PC-9 (cell line): Measurements from ENCODE around the gene PIN1. TPM values are rescaled to one million over a fixed set of nuclear protein-coding genes. Genes with fewer than 3 reads are reported as not detected.

Experiments used
- BruUV-seq: library from RNA; stranded (reverse); fragments of 400-500 nt; replicated peaks from 2 replicates; lab custom pipeline; 2021; lab: Mats Ljungman, UMichigan
- CTCF ChIA-PET: fragments of 300-600 bp; sonication (Branson Sonifier 250); formaldehyde crosslinking; loops from one replicate; lab custom pipeline; 2022; ENCODE audit warnings: antibody characterized with exemption; lab: Charles Lee
- POLR2A ChIA-PET: fragments of 300-600 bp; sonication (Branson Sonifier 250); formaldehyde crosslinking; loops from one replicate; lab custom pipeline; 2022; ENCODE audit warnings: antibody characterized with exemption; ENCODE audit not compliant: unreplicated experiment; lab: Charles Lee
- DNase-seq, 2 experiments: peaks; one replicate each; pipeline versions ENCODE4 v3.0.0 to v3.0.0-alpha.2; 2015 to 2022; ENCODE audit warnings: mixed read lengths in 1 of 2
- H2AFZ ChIP-seq: fragments of 200-600 bp; sonication (generic); 2 replicates; pipeline ENCODE4 v1.8.1; 2017; ENCODE audit warnings: antibody characterized with exemption
- H3F3A ChIP-seq: fragments of 200-600 bp; sonication (generic); 2 replicates; pipeline ENCODE4 v1.8.1; 2017; ENCODE audit warnings: antibody characterized with exemption, mild to moderate bottlenecking, low read depth; ENCODE audit not compliant: insufficient read depth
- H3K27ac ChIP-seq: fragments of 200-600 bp; sonication (generic); 2 replicates; pipeline ENCODE4 v1.6.1; 2016; ENCODE audit warnings: mixed run types
- H3K27me3 ChIP-seq: fragments of 200-600 bp; sonication (generic); 2 replicates; pipeline ENCODE4 v1.6.1; 2016; ENCODE audit warnings: low read depth, mixed run types; ENCODE audit not compliant: insufficient read depth
- H3K36me3 ChIP-seq: fragments of 200-600 bp; sonication (generic); 2 replicates; pipeline ENCODE4 v1.6.1; 2016; ENCODE audit warnings: low read depth, mixed run types
- H3K4me1 ChIP-seq: fragments of 200-600 bp; sonication (generic); replicated peaks from 2 replicates; pipeline ENCODE4 v1.6.1; 2016; ENCODE audit warnings: mixed run types; ENCODE audit not compliant: insufficient read depth
- H3K4me2 ChIP-seq: fragments of 200-600 bp; sonication (generic); 2 replicates; pipeline ENCODE4 v1.6.1; 2017; ENCODE audit warnings: mixed run types
- H3K4me3 ChIP-seq: fragments of 200-600 bp; sonication (generic); 2 replicates; pipeline ENCODE4 v1.6.1; 2016; ENCODE audit warnings: mixed run types
- H3K79me2 ChIP-seq: fragments of 200-600 bp; sonication (generic); 2 replicates; pipeline ENCODE4 v1.6.1; 2017; ENCODE audit warnings: low read depth, mixed run types
- H3K9me2 ChIP-seq: fragments of 200-600 bp; sonication (generic); 2 replicates; pipeline ENCODE4 v1.8.1; 2017; ENCODE audit warnings: mild to moderate bottlenecking; ENCODE audit not compliant: insufficient read depth
- H3K9me3 ChIP-seq: fragments of 200-600 bp; sonication (generic); 2 replicates; pipeline ENCODE4 v1.8.1; 2016; ENCODE audit warnings: low read depth; ENCODE audit not compliant: insufficient read depth
- H4K20me1 ChIP-seq: fragments of 200-600 bp; sonication (generic); 2 replicates; pipeline ENCODE4 v1.8.1; 2017; ENCODE audit not compliant: insufficient read depth
- EZH2 ChIP-seq: fragments of 200-600 bp; sonication (generic); IDR thresholded peaks from 2 replicates; pipeline ENCODE4 v1.8.0; 2017; ENCODE audit warnings: antibody characterized with exemption, low read depth
- intact Hi-C: fragments of 100-400 bp; cut with micrococcal nuclease; formaldehyde crosslinking; loops from one replicate; pipeline ENCODE4 v1.10.0; 2022; ENCODE audit not compliant: unreplicated experiment
- total RNA-seq: library from RNA; stranded (reverse); gene quantifications from 2 replicates; pipeline ENCODE4 v1.2.3, GENCODE V29; 2021
- TF ChIP-seq, protein P1 (sequence below): fragments of 200-600 bp; sonication (generic); conservative IDR thresholded peaks from 2 replicates; pipeline ENCODE4 v1.6.1; 2017; ENCODE audit warnings: mixed run types, antibody characterized with exemption, mild to moderate bottlenecking, moderate library complexity

PIN1 gene
- total RNA-seq, 1 experiment from 2014 or later, result 74.1 TPM

DNA sequence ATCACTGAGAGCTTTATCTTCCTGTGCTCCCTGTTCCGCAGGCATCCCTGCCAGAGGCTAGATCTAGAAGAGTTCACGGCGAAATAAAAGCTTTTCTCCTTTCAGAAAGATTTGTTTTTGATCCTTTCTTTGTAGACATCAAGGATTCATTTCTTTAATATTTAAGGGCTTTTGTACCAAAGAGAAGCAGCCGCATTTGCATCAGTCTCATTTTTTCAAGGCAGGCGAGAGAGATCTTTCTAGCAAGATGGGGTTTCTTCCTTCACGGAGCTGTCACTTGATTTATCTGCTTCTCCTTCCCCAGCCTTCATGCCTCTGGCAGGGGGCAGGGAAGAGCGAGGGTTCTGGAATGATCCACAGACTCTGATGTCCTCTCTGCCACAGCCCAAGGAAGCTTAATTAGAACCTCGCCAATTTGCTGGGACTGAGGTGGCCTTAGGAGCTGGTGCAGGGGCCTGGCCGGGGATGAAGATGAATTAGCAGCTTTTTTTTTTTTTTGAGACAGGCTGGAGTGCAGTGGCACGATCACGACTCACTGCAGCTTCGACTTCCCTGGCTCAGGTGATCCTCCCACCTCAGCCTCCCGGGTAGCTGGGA, 40.0 kb downstream of the PIN1 start:
- TF ChIP-seq EZH2, result no peak
- TF ChIP-seq, protein P1, sequence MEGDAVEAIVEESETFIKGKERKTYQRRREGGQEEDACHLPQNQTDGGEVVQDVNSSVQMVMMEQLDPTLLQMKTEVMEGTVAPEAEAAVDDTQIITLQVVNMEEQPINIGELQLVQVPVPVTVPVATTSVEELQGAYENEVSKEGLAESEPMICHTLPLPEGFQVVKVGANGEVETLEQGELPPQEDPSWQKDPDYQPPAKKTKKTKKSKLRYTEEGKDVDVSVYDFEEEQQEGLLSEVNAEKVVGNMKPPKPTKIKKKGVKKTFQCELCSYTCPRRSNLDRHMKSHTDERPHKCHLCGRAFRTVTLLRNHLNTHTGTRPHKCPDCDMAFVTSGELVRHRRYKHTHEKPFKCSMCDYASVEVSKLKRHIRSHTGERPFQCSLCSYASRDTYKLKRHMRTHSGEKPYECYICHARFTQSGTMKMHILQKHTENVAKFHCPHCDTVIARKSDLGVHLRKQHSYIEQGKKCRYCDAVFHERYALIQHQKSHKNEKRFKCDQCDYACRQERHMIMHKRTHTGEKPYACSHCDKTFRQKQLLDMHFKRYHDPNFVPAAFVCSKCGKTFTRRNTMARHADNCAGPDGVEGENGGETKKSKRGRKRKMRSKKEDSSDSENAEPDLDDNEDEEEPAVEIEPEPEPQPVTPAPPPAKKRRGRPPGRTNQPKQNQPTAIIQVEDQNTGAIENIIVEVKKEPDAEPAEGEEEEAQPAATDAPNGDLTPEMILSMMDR, result no peak
- Histone ChIP-seq H3K4me2 (no peak overlapping the region), H3K9me3 (no peaks in the 10 kb centered on the region), H2AFZ (no peak overlapping the region), H3K9me2 (no peaks in the 10 kb centered on the region), H3K4me1 (0 out of 2 replicates have a peak, but pooled peaks cover 8% of the 10 kb centered on the region), H3K27me3 (no peaks in the 10 kb centered on the region), H3F3A (no peaks in the 10 kb centered on the region), H3K36me3 (no peaks in the 10 kb centered on the region), H4K20me1 (no peaks in the 10 kb centered on the region), H3K79me2 (no peaks in the 10 kb centered on the region), H3K27ac (no peak overlapping the region), H3K4me3 (no peak overlapping the region)
- DNase-seq, result no peak
- intact Hi-C loops, result no loop called here
- no TSS peak for BruUV-seq
- CTCF ChIA-PET, result no interaction called here
- POLR2A ChIA-PET, result no interaction called here

DNA sequence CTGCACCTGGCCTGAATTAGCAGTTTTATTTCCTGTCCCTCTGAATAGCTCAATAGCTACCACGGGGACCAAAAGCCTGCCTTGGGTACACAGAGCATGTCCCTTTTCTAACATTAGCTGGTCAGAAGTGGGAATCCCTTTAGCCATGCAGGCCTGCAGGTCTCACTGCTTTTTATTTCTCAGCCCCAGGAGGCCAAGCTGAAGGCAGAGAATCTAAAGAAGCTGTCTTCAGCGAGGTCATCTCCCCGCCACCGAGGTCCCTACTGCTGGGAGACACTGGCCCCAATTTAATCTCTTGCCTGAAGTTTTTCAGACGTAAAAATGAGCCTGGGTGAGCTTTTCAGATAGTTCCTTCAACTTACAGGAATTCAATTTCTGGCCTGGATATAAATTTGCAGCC, 40.7 kb downstream of the PIN1 start:
- no peaks in the 10 kb centered on the region for H4K20me1 ChIP-seq
- ChIA-PET POLR2A (no interaction called here), CTCF (no interaction called here)
- H3K4me2 ChIP-seq, result no peak overlapping the region
- no peak for DNase-seq
- H3F3A ChIP-seq, result no peaks in the 10 kb centered on the region
- no TSS peak for BruUV-seq
- no peaks in the 10 kb centered on the region for H3K27me3 ChIP-seq
- no peaks in the 10 kb centered on the region for H3K36me3 ChIP-seq
- H3K9me3 ChIP-seq, result no peaks in the 10 kb centered on the region
- no peak overlapping the region for H3K4me3 ChIP-seq
- no peak overlapping the region for H2AFZ ChIP-seq
- H3K79me2 ChIP-seq, result no peaks in the 10 kb centered on the region
- H3K27ac ChIP-seq, result no peak overlapping the region
- H3K9me2 ChIP-seq, result no peaks in the 10 kb centered on the region
- intact Hi-C loops, result no loop called here
- 0 out of 2 replicates have a peak, but pooled peaks cover 8% of the 10 kb centered on the region for H3K4me1 ChIP-seq
- TF ChIP-seq, protein P1, result no peak
- TF ChIP-seq EZH2, result no peak

DNA sequence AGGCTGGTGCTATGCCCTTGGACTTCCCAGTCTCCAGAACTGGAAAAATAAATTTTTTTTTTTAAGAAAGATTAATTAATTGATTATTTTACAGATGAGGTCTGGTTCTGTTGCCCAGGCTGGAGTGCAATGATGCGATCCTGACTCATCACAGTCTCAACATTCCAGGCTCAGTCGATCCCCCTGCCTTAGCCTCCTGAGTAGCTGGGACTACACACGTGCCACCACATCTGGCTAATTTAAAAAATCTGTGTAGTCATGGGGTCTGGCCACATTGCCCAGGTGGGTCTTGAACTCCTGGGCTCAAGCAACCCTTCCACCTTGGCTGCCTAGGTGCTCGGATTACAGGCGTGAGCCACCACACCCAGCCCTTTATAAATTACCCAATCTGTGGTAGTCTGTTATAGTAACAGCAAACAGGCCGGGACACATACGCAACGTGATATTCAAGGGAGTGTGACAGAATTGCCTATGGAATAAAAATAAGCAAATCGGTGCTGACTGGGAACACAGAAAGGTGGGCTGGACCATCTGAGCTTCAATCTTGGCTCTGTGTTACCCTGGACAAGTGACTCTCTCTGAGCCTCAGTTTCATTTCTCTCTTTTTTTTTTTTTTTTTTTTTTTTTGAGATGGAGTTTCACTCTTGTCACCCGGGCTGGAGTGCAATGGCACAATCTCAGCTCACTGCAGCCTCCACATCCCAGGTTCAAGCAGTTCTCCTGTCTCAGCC, 42.8 kb downstream of the PIN1 start:
- Histone ChIP-seq H4K20me1 (no peaks in the 10 kb centered on the region), H3K4me1 (0 out of 2 replicates have a peak, but pooled peaks cover 8% of the 10 kb centered on the region), H3K9me2 (no peaks in the 10 kb centered on the region), H3K4me3 (no peak overlapping the region), H3K9me3 (no peaks in the 10 kb centered on the region), H3K27ac (no peak overlapping the region), H3K4me2 (peak overlapping the region; percentile 49), H3F3A (peaks cover 3% of the 10 kb centered on the region; the same call in 1 of the 2 replicates), H2AFZ (no peak overlapping the region), H3K79me2 (no peaks in the 10 kb centered on the region), H3K36me3 (no peaks in the 10 kb centered on the region), H3K27me3 (no peaks in the 10 kb centered on the region)
- CTCF ChIA-PET, result no interaction called here
- peak; percentile 8 to 57 for DNase-seq
- intact Hi-C loops, result no loop called here
- BruUV-seq, result no TSS peak
- TF ChIP-seq EZH2, result no peak
- TF ChIP-seq, protein P1, result no peak
- POLR2A ChIA-PET, result interaction anchor here (0.6 kb wide), 1 partner anchor 504 kb away, joined by 5 read pairs; no protein-coding TSS in a partner anchor
